GM23338 (cell line): ENCODE data around the gene SLC9C1. TPM values are rescaled to one million over a fixed set of nuclear protein-coding genes. Genes with fewer than 3 reads are reported as not detected.

Source experiments
- ATAC-seq: fragments of 200-7000 bp; cut with Tn5 transposase; 3 replicates; pipeline ENCODE4 v1.9.1; 2020
- DNase-seq: peaks from one replicate; pipeline ENCODE4 v3.0.0-alpha.2; 2015; ENCODE audit warnings: low spot score
- H2AFZ ChIP-seq: fragments of 200-600 bp; sonication (generic); 2 replicates; pipeline ENCODE4 v1.8.0; 2016; ENCODE audit warnings: antibody characterized with exemption, mild to moderate bottlenecking, moderate library complexity
- H3F3A ChIP-seq: fragments of 200-600 bp; sonication (generic); replicated peaks from 2 replicates; pipeline ENCODE4 v1.8.0; 2017; ENCODE audit warnings: antibody characterized with exemption, mixed run types, low read depth
- H3K27ac ChIP-seq: fragments of 200-600 bp; sonication (generic); 2 replicates; pipeline ENCODE4 v1.6.1; 2016; ENCODE audit warnings: low read depth
- H3K27me3 ChIP-seq: fragments of 200-600 bp; sonication (generic); 2 replicates; pipeline ENCODE4 v1.8.0; 2016; ENCODE audit warnings: mild to moderate bottlenecking, mixed run types, moderate library complexity; ENCODE audit not compliant: insufficient read depth
- H3K36me3 ChIP-seq: fragments of 200-600 bp; sonication (generic); 2 replicates; pipeline ENCODE4 v1.8.0; 2016; ENCODE audit warnings: mild to moderate bottlenecking; ENCODE audit not compliant: insufficient read depth
- H3K4me1 ChIP-seq: fragments of 200-600 bp; sonication (generic); 2 replicates; pipeline ENCODE4 v1.8.0; 2016; ENCODE audit warnings: mild to moderate bottlenecking, moderate library complexity; ENCODE audit not compliant: insufficient read depth
- H3K4me2 ChIP-seq: fragments of 200-600 bp; sonication (generic); 2 replicates; pipeline ENCODE4 v1.7.1; 2017; ENCODE audit warnings: mixed run types
- H3K4me3 ChIP-seq: fragments of 200-600 bp; sonication (generic); 2 replicates; pipeline ENCODE4 v1.6.1; 2016; ENCODE audit warnings: mixed run types
- H3K79me2 ChIP-seq: fragments of 200-600 bp; sonication (generic); replicated peaks from 2 replicates; pipeline ENCODE4 v1.8.0; 2017; ENCODE audit warnings: mild to moderate bottlenecking; ENCODE audit not compliant: insufficient read depth
- H3K9me2 ChIP-seq: fragments of 200-600 bp; sonication (generic); 2 replicates; pipeline ENCODE4 v1.8.0; 2017; ENCODE audit not compliant: insufficient read depth
- H4K20me1 ChIP-seq: fragments of 200-600 bp; sonication (generic); replicated peaks from 2 replicates; pipeline ENCODE4 v1.8.0; 2017; ENCODE audit warnings: mild to moderate bottlenecking; ENCODE audit not compliant: insufficient read depth
- H3K27ac Mint-ChIP-seq: 2 replicates; pipeline ENCODE4 v1.8.0; 2020; ENCODE audit warnings: inconsistent platforms, mild to moderate bottlenecking, moderate library complexity, mixed read lengths
- H3K27me3 Mint-ChIP-seq: 3 replicates; pipeline ENCODE4 v1.8.0; 2022; ENCODE audit warnings: low read depth, mild to moderate bottlenecking, moderate library complexity, mixed read lengths, inconsistent platforms; ENCODE audit not compliant: insufficient read depth, poor library complexity
- H3K36me3 Mint-ChIP-seq: 3 replicates; pipeline ENCODE4 v1.8.0; 2021; ENCODE audit warnings: low read depth, mild to moderate bottlenecking, inconsistent platforms, moderate library complexity, mixed read lengths
- H3K4me1 Mint-ChIP-seq: 3 replicates; pipeline ENCODE4 v1.8.0; 2020; ENCODE audit warnings: mild to moderate bottlenecking, inconsistent platforms, mixed read lengths
- H3K4me3 Mint-ChIP-seq: 3 replicates; pipeline ENCODE4 v1.8.0; 2021; ENCODE audit warnings: moderate library complexity, mild to moderate bottlenecking, inconsistent platforms, mixed read lengths
- H3K9me3 Mint-ChIP-seq: 3 replicates; pipeline ENCODE4 v1.8.0; 2020; ENCODE audit warnings: moderate library complexity, mild to moderate bottlenecking, inconsistent platforms, mixed read lengths
- CREB1 ChIP-seq: fragments of 250-450 bp; sonication (Bioruptor Pico); IDR thresholded peaks from 2 replicates; pipeline ENCODE4 v1.5.0; 2020; ENCODE audit warnings: low read depth, mild to moderate bottlenecking, moderate library complexity
- CTCF ChIP-seq, 2 experiments: fragments of 200-600 bp in 1 of 2; sonication (generic) in 1 of 2; conservative IDR thresholded peaks; 2 replicates each; pipeline versions ENCODE4 v1.5.1 to v1.6.1; 2016 to 2017; ENCODE audit warnings: antibody characterized with exemption in 2 of 2, low read depth in 2 of 2, mild to moderate bottlenecking in 2 of 2, moderate library complexity in 1 of 2
- ETS1 ChIP-seq: IDR thresholded peaks from 2 replicates; pipeline ENCODE4 v1.6.1; 2016; ENCODE audit warnings: antibody characterized with exemption
- EZH2 ChIP-seq: fragments of 200-600 bp; sonication (generic); IDR thresholded peaks from one replicate; pipeline ENCODE4 v1.8.0; 2017; ENCODE audit warnings: antibody characterized with exemption, mild to moderate bottlenecking, low read depth; ENCODE audit not compliant: unreplicated experiment
- EZH2phosphoT487 ChIP-seq: fragments of 200-600 bp; sonication (generic); IDR thresholded peaks from one replicate; pipeline ENCODE4 v1.8.1; 2018; ENCODE audit warnings: antibody characterized with exemption; ENCODE audit not compliant: unreplicated experiment
- JUNB ChIP-seq: IDR thresholded peaks from one replicate; pipeline ENCODE4 v1.6.1; 2016; ENCODE audit warnings: antibody characterized with exemption; ENCODE audit not compliant: unreplicated experiment
- NANOG ChIP-seq: IDR thresholded peaks from 2 replicates; pipeline ENCODE4 v1.6.1; 2016; ENCODE audit warnings: antibody characterized with exemption, borderline replicate concordance
- POLR2AphosphoS5 ChIP-seq: IDR thresholded peaks from 2 replicates; pipeline ENCODE4 v1.6.1; 2016; ENCODE audit warnings: antibody characterized with exemption, low read depth
- REST ChIP-seq: IDR thresholded peaks from one replicate; pipeline ENCODE4 v1.6.1; 2018; ENCODE audit warnings: antibody characterized with exemption; ENCODE audit not compliant: unreplicated experiment
- STAT1 ChIP-seq: IDR thresholded peaks from one replicate; pipeline ENCODE4 v1.6.1; 2016; ENCODE audit warnings: antibody characterized with exemption; ENCODE audit not compliant: unreplicated experiment
- ZNF114 ChIP-seq: fragments of 250-450 bp; sonication (Bioruptor Pico); IDR thresholded peaks from 2 replicates; pipeline ENCODE4 v1.5.0; 2020; ENCODE audit warnings: mild to moderate bottlenecking, moderate library complexity
- ZNF331 ChIP-seq: fragments of 250-450 bp; sonication (Bioruptor Pico); IDR thresholded peaks from 2 replicates; pipeline ENCODE4 v1.5.0; 2020; ENCODE audit warnings: low read depth, mild to moderate bottlenecking, moderate library complexity
- ZNF462 ChIP-seq: fragments of 250-450 bp; sonication (Bioruptor Pico); IDR thresholded peaks from 2 replicates; pipeline ENCODE4 v1.5.0; 2020; ENCODE audit warnings: mild to moderate bottlenecking, moderate library complexity
- polyA plus RNA-seq: library from polyadenylated mRNA; unstranded; fragments of >200 nt; fragmentation: Nextera tagmentation; extraction: Ambion mirVana; gene quantifications from 2 replicates; pipeline ENCODE4 v1.2.1, GENCODE V29; 2016
- total RNA-seq: library from RNA; depleted of rRNA; stranded (reverse); fragments of >200 nt; shearing (Covaris generic); gene quantifications from 2 replicates; pipeline ENCODE4 v1.2.3, GENCODE V29; 2014

The SLC9C1 gene
- total and polyA plus RNA-seq, 2 experiments from 2014 or later, result 0.97 to 1.8 TPM

DNA sequence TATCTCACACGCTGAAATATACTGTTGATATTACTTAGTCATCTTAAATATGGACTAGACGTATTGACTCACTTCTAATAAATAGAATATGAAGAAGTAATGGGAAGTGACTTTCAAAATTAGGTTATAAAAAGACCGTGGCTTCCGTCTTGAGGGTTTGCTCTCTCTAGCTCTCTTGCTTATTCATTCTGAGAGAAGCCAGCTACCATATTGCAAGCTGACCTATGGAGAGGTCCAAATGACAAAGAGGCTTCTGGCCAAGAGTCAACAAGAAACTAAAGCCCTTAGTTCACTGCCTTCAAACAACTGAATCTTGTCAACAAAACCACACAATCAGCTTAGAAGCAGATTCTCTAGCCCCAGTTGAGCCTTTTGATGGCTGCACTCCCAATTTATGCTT lies 46.1 kb downstream of the SLC9C1 start:
- H3K27me3 Mint-ChIP-seq, result no peaks in the 10 kb centered on the region
- H3K4me3 Mint-ChIP-seq, result no peak overlapping the region

More for the DNA sequence above, 46.1 kb downstream of the SLC9C1 start:
- H3K79me2 ChIP-seq, result no peaks in the 10 kb centered on the region
- no peak overlapping the region for H3K27ac Mint-ChIP-seq
- no peaks in the 10 kb centered on the region for H3K27me3 ChIP-seq
- H3K4me2 ChIP-seq, result no peak overlapping the region
- H2AFZ ChIP-seq, result no peak overlapping the region
- ATAC-seq (no peak), DNase-seq (no peak)
- H3K4me1 Mint-ChIP-seq, result no peaks in the 10 kb centered on the region
- H3K36me3 Mint-ChIP-seq, result no peaks in the 10 kb centered on the region
- H4K20me1 ChIP-seq, result no peaks in the 10 kb centered on the region
- TF ChIP-seq ETS1 (no peak), STAT1 (no peak), EZH2phosphoT487 (no peak), NANOG (no peak), EZH2 (no peak), CTCF (conservative IDR thresholded peaks at IDR 0.05; ENCODE audit: low read depth in 2 of 2) (no peak), REST (no peak), ZNF331 (no peak), POLR2AphosphoS5 (no peak), ZNF462 (CRISPR knock-in tag) (no peak), JUNB (no peak), ZNF114 (CRISPR knock-in tag) (no peak), CREB1 (no peak)
- no peak overlapping the region for H3K4me3 ChIP-seq
- 0 out of 2 replicates have a peak, but pooled peaks cover 8% of the 10 kb centered on the region for H3K9me2 ChIP-seq
- peaks cover 3% of the 10 kb centered on the region; the same call in 1 of the 3 replicates for H3K9me3 Mint-ChIP-seq
- H3K4me1 ChIP-seq, result no peaks in the 10 kb centered on the region
- H3F3A ChIP-seq, result no peaks in the 10 kb centered on the region
- H3K27ac ChIP-seq, result no peak overlapping the region
- 0 out of 2 replicates have a peak, but pooled peaks cover 5% of the 10 kb centered on the region for H3K36me3 ChIP-seq
